ENCODE results near the gene KIRREL3. TPM values are rescaled to one million over a fixed set of nuclear protein-coding genes. Genes with fewer than 3 reads are reported as not detected.

KIRREL3 gene
- total RNA-seq, 1 donor from 2014 or later, result not detected

DNA sequence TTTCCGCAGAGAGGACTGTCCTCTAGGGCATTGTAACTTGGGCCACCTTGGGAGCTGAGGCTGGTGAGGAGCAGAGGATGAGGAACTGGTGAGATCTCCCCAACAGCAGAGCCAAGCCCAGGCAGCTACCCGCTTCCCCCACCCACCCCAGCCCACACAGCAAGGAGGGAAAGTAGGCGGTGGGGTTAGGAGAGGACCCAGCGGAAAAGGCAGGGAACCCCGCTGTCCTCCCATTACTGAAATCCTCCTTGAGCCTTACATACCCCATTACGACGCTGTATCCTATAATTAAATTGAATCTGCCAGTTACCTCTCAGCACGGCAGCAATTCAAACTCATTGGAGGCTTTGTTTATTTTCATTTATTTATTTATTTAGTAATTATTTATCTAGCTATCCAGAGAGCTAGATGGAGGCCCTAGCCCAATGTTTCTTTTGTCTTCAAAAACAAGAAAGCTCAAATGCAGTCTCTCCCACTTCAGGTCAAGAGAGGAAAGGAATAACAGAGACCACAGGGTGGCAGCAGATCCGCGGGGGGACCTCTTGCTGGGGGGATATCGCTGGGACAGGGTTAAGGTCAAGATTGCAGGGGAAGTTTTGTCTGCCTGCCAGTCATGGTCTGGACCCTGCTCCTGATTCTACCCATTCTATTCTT lies 427.1 kb downstream of the KIRREL3 start:
- no peaks in the 10 kb centered on the region for H3K4me1 ChIP-seq
- no peak overlapping the region for H3K27ac ChIP-seq
- ATAC-seq (no peak), DNase-seq (no peak)
- TF ChIP-seq, protein P1, sequence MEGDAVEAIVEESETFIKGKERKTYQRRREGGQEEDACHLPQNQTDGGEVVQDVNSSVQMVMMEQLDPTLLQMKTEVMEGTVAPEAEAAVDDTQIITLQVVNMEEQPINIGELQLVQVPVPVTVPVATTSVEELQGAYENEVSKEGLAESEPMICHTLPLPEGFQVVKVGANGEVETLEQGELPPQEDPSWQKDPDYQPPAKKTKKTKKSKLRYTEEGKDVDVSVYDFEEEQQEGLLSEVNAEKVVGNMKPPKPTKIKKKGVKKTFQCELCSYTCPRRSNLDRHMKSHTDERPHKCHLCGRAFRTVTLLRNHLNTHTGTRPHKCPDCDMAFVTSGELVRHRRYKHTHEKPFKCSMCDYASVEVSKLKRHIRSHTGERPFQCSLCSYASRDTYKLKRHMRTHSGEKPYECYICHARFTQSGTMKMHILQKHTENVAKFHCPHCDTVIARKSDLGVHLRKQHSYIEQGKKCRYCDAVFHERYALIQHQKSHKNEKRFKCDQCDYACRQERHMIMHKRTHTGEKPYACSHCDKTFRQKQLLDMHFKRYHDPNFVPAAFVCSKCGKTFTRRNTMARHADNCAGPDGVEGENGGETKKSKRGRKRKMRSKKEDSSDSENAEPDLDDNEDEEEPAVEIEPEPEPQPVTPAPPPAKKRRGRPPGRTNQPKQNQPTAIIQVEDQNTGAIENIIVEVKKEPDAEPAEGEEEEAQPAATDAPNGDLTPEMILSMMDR (IDR thresholded peaks at IDR 0.05), result no peak
- H3K36me3 ChIP-seq, result no peaks in the 10 kb centered on the region
- H3K27me3 ChIP-seq, result no peaks in the 10 kb centered on the region
- intact Hi-C loops (cut with DNase I), result no loop called here
- no peak overlapping the region for H3K4me3 ChIP-seq
- H3K9me3 ChIP-seq, result no peaks in the 10 kb centered on the region

DNA sequence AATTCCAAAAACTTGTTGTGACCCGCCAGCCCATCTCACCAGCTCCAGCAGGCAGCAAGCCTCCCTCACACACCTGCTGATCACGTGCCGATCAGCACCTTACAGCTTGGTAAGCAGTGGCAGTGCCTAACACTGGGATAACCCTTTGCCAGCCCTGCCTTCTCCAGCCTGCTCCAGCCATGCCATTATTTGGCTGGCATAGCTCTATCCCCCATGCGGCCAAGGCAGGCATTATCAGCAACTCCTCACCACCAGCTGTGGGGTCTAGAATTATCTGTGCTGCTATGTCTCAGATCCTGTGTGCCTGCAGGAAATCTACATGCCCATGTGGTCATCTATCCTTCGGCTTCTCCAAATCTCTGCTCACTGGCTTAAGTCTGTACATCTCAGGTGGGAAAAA lies 430.1 kb downstream of the KIRREL3 start:
- Histone ChIP-seq H3K4me3 (no peak overlapping the region), H3K9me3 (no peaks in the 10 kb centered on the region), H3K27ac (no peak overlapping the region), H3K36me3 (no peaks in the 10 kb centered on the region), H3K27me3 (no peaks in the 10 kb centered on the region), H3K4me1 (no peaks in the 10 kb centered on the region)
- ATAC-seq, result no peak
- intact Hi-C loops (cut with DNase I), result no loop called here
- DNase-seq, result no peak
- TF ChIP-seq, protein P1 (IDR thresholded peaks at IDR 0.05), result no peak

- intact Hi-C loops (cut with DNase I), result no loop called here
- TF ChIP-seq, protein P1 (IDR thresholded peaks at IDR 0.05), result no peak
- H3K4me1 ChIP-seq, result no peaks in the 10 kb centered on the region
- DNase-seq (no peak), ATAC-seq (no peak)
- H3K36me3 ChIP-seq, result no peaks in the 10 kb centered on the region
- H3K4me3 ChIP-seq, result no peak overlapping the region
- H3K27ac ChIP-seq, result no peak overlapping the region
- no peaks in the 10 kb centered on the region for H3K9me3 ChIP-seq
- H3K27me3 ChIP-seq, result no peaks in the 10 kb centered on the region
Measured at GRCh38 chr11:126567419-126567818, 433.2 kb downstream of the KIRREL3 start.

DNA sequence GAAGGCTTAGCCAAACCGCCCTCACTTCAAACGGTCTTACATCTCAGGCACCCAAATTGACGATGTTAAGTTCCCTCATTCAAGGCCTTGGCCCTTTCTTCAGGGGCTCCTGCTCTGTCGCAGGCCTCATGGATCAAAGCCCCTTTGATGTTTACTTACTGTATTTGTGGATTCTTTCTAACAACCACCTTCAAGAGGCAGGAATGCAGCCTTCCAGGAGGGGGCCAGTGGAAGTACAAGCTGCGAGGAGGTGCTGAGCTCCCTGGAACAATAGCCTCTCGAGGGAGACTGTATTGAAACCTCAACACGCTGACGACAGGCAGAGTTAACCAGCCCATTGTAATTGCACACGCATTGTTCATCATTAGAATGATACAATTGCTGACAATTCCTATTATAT lies 436.0 kb downstream of the KIRREL3 start:
- Histone ChIP-seq H3K9me3 (no peaks in the 10 kb centered on the region), H3K4me1 (no peaks in the 10 kb centered on the region), H3K36me3 (no peaks in the 10 kb centered on the region), H3K4me3 (no peak overlapping the region), H3K27me3 (no peaks in the 10 kb centered on the region), H3K27ac (no peak overlapping the region)
- DNase-seq (no peak), ATAC-seq (no peak)
- intact Hi-C loops (cut with DNase I), result no loop called here
- TF ChIP-seq, protein P1 (IDR thresholded peaks at IDR 0.05), result no peak

DNA sequence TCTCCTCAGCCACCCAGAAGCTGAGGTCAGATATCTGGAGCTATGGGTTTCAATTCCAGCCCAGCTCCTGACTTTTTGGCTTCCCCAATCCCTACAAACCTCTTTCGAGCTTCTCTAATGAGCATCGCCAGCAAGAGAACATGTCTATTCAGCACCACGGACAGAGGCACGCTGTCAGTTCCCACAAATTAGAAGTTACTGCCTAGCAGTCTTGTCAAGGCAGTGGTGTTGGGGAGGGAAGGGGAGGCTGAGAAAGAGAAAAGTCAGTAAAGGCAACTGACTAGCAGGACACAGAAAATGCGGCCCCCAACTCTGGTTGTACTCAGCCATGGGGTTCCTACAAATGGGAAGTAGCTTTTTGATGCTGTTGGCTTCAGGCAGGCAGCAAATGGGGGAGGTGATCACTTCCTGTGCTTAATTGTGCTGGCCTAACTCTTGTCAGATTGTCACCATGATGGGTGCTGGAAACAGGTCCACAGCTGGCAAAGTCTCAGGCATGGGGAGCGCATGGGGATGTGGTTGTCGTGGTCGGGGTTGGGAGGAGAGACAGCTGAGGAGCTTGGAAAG lies 439.2 kb downstream of the KIRREL3 start:
- Histone ChIP-seq H3K4me1 (no peaks in the 10 kb centered on the region), H3K36me3 (no peaks in the 10 kb centered on the region), H3K4me3 (no peak overlapping the region), H3K27ac (no peak overlapping the region), H3K27me3 (no peaks in the 10 kb centered on the region), H3K9me3 (no peaks in the 10 kb centered on the region)
- DNase-seq (no peak), ATAC-seq (peak; percentile 43)
- TF ChIP-seq, protein P1 (IDR thresholded peaks at IDR 0.05), result no peak
- intact Hi-C loops (cut with DNase I), result no loop called here
